Measurements from ENCODE around the gene FBXO5.
"Not testable (repeated sequence)": the region's sequence is repeated elsewhere in the genome, so short reads cannot be mapped to it uniquely, and the experiment has no call there.

Gene FBXO5

GRCh38 chr6:152969688-152970418, 13.0 kb downstream of the FBXO5 start:
- no peak for TF ChIP-seq OSR1 (CRISPR knock-in tag; IDR thresholded peaks at IDR 0.05)
- no peak for TF ChIP-seq TSHZ2 (CRISPR knock-in tag; IDR thresholded peaks at IDR 0.05)
- no peak for TF ChIP-seq ZC3H10 (CRISPR knock-in tag; IDR thresholded peaks at IDR 0.05)
- no peak for TF ChIP-seq TOX (CRISPR knock-in tag; IDR thresholded peaks at IDR 0.05; ENCODE audit: borderline replicate concordance)
- TF ChIP-seq, protein P1, sequence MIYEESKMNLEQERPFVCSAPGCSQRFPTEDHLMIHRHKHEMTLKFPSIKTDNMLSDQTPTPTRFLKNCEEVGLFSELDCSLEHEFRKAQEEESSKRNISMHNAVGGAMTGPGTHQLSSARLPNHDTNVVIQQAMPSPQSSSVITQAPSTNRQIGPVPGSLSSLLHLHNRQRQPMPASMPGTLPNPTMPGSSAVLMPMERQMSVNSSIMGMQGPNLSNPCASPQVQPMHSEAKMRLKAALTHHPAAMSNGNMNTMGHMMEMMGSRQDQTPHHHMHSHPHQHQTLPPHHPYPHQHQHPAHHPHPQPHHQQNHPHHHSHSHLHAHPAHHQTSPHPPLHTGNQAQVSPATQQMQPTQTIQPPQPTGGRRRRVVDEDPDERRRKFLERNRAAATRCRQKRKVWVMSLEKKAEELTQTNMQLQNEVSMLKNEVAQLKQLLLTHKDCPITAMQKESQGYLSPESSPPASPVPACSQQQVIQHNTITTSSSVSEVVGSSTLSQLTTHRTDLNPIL (CRISPR knock-in tag; IDR thresholded peaks at IDR 0.05; ENCODE audit: low read depth): no peak
- TF ChIP-seq ZNF70 (CRISPR knock-in tag; IDR thresholded peaks at IDR 0.05): no peak
- TF ChIP-seq ESRRG (CRISPR knock-in tag; IDR thresholded peaks at IDR 0.05): no peak
- TF ChIP-seq RARB (CRISPR knock-in tag; IDR thresholded peaks at IDR 0.05): no peak
- TF ChIP-seq ZFP3 (CRISPR knock-in tag; IDR thresholded peaks at IDR 0.05): no peak
- TF ChIP-seq PPARA (CRISPR knock-in tag; IDR thresholded peaks at IDR 0.05; ENCODE audit: borderline replicate concordance): no peak
- TF ChIP-seq CSDC2 (CRISPR knock-in tag; IDR thresholded peaks at IDR 0.05): no peak
- ATAC-seq: no peak

DNA sequence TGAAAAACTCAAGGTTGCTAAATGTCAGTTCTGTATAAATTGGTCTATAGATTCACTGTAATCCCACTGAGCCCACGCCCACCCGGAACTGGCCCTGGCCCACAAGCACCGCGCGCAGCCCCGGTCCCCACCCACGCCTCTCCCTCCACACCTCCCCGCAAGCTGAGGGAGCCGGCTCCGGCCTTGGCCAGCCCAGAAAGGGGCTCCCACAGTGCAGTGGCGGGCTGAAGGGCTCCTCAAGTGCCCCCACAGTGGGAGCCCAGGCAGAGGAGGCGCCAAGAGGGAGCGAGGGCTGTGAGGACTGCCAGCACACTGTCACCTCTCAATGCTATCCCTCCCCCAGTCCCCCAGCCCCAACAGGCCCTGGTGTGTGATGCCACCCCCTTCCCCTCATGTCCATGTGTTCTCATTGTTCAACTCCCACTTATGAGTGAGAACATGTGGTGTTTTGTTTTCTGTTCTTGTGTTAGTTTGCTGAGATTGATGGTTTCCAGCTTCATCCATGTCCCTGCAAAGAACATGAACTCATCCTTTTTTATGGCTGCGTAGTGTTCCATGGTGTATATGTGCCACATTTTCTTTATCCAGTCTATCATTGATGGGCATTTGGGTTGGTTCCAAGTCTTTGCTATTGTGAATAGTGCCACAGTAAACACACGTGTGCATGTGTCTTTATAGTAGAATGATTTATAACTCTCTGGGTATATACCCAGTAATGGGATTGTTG, 16.5 kb downstream of the FBXO5 start:
- not testable (repeated sequence) for ATAC-seq

DNA sequence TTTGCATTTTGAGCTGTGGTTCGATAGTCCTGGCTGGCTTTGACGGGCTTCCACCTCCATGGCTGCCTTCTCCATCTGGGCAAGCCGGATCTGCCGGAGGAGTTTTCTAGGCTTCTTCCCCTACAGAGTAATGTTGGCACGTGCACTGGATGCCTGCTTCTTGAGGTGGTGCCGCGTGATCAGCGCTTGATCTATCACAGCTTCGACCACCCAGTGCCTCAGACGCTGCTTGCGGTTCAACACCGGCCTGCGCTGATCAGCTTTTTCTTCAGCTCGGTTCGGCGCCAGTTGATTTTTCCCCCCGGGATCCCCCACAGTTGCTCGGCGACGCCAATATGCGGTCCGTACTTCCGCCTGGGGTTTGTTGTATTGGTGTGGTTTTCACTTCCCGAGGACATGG, 23.5 kb downstream of the FBXO5 start:
- TF ChIP-seq ZNF565 (CRISPR knock-in tag; conservative IDR thresholded peaks at IDR 0.05; ENCODE audit: low read depth) (no peak), TOX (CRISPR knock-in tag; IDR thresholded peaks at IDR 0.05; ENCODE audit: borderline replicate concordance) (no peak)
- ATAC-seq: no peak

- TF ChIP-seq, protein P2, sequence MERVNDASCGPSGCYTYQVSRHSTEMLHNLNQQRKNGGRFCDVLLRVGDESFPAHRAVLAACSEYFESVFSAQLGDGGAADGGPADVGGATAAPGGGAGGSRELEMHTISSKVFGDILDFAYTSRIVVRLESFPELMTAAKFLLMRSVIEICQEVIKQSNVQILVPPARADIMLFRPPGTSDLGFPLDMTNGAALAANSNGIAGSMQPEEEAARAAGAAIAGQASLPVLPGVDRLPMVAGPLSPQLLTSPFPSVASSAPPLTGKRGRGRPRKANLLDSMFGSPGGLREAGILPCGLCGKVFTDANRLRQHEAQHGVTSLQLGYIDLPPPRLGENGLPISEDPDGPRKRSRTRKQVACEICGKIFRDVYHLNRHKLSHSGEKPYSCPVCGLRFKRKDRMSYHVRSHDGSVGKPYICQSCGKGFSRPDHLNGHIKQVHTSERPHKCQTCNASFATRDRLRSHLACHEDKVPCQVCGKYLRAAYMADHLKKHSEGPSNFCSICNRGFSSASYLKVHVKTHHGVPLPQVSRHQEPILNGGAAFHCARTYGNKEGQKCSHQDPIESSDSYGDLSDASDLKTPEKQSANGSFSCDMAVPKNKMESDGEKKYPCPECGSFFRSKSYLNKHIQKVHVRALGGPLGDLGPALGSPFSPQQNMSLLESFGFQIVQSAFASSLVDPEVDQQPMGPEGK (CRISPR knock-in tag; IDR thresholded peaks at IDR 0.05; ENCODE audit: borderline replicate concordance): no peak
- TF ChIP-seq, protein P3, sequence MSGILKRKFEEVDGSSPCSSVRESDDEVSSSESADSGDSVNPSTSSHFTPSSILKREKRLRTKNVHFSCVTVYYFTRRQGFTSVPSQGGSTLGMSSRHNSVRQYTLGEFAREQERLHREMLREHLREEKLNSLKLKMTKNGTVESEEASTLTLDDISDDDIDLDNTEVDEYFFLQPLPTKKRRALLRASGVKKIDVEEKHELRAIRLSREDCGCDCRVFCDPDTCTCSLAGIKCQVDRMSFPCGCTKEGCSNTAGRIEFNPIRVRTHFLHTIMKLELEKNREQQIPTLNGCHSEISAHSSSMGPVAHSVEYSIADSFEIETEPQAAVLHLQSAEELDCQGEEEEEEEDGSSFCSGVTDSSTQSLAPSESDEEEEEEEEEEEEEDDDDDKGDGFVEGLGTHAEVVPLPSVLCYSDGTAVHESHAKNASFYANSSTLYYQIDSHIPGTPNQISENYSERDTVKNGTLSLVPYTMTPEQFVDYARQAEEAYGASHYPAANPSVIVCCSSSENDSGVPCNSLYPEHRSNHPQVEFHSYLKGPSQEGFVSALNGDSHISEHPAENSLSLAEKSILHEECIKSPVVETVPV (CRISPR knock-in tag; IDR thresholded peaks at IDR 0.05): no peak
- TF ChIP-seq ZNF8 (CRISPR knock-in tag; IDR thresholded peaks at IDR 0.05): no peak
- no peak for ATAC-seq
Observed at GRCh38 chr6:152957796-152958195, 25.0 kb downstream of the FBXO5 start.

GRCh38 chr6:152954443-152954842, 28.4 kb downstream of the FBXO5 start:
- TF ChIP-seq TOX (CRISPR knock-in tag; IDR thresholded peaks at IDR 0.05; ENCODE audit: borderline replicate concordance) (no peak), ZFP30 (CRISPR knock-in tag; IDR thresholded peaks at IDR 0.05) (no peak), ZNF8 (CRISPR knock-in tag; IDR thresholded peaks at IDR 0.05) (no peak), ZNF70 (CRISPR knock-in tag; IDR thresholded peaks at IDR 0.05) (no peak)
- ATAC-seq: no peak
